ENCODE data around the gene YKT6.

The YKT6 gene

GRCh38 chr7:44184206-44184872 is 16.4 kb upstream of the YKT6 start:
- no peaks in the 10 kb centered on the region for H3K36me3 ChIP-seq (ENCODE audit: control insufficient read depth in 5 of 5, insufficient read depth in 5 of 5, low read length in 5 of 5)
- peaks cover 0 to 11% (median 4%) of the 10 kb centered on the region in 5 donors for H3K27me3 ChIP-seq (ENCODE audit: control insufficient read depth in 5 of 5, insufficient read depth in 4 of 5, low read length in 5 of 5)
- H3K9me3 ChIP-seq (ENCODE audit: control insufficient read depth in 5 of 5, low read length in 5 of 5), result peaks cover 7 to 15% (median 14%) of the 10 kb centered on the region in 5 donors
- no peak overlapping the region for H3K9ac ChIP-seq (ENCODE audit: low read length in 5 of 5)
- no peak overlapping the region for H3K27ac ChIP-seq (ENCODE audit: low read depth, low read length)
- no peak overlapping the region for H3K4me3 ChIP-seq (ENCODE audit: low read depth in 1 of 5, low read length in 5 of 5)
- no peaks in the 10 kb centered on the region for H3K4me1 ChIP-seq (ENCODE audit: control insufficient read depth in 5 of 5, insufficient read depth in 5 of 5, low read length in 5 of 5)

GRCh38 chr7:44184873-44185446 is 15.8 kb upstream of the YKT6 start:
- peaks cover 0 to 12% (median 6%) of the 10 kb centered on the region in 5 donors for H3K27me3 ChIP-seq (ENCODE audit: control insufficient read depth in 5 of 5, insufficient read depth in 4 of 5, low read length in 5 of 5)
- H3K27ac ChIP-seq (ENCODE audit: low read depth, low read length), result no peak overlapping the region
- no peaks in the 10 kb centered on the region for H3K36me3 ChIP-seq (ENCODE audit: control insufficient read depth in 5 of 5, insufficient read depth in 5 of 5, low read length in 5 of 5)

GRCh38 chr7:44185729-44186128 is 15.0 kb upstream of the YKT6 start:
- Histone ChIP-seq H3K27me3 (ENCODE audit: control insufficient read depth in 5 of 5, insufficient read depth in 4 of 5, low read length in 5 of 5) (peaks cover 0 to 12% (median 6%) of the 10 kb centered on the region in 5 donors), H3K27ac (ENCODE audit: low read depth, low read length) (no peak overlapping the region), H3K9me3 (ENCODE audit: control insufficient read depth in 5 of 5, low read length in 5 of 5) (peaks cover 7 to 15% (median 14%) of the 10 kb centered on the region in 5 donors), H3K4me3 (ENCODE audit: low read depth in 1 of 5, low read length in 5 of 5) (no peak overlapping the region), H3K9ac (ENCODE audit: low read length in 5 of 5) (no peak overlapping the region), H3K36me3 (ENCODE audit: control insufficient read depth in 5 of 5, insufficient read depth in 5 of 5, low read length in 5 of 5) (no peaks in the 10 kb centered on the region), H3K4me1 (ENCODE audit: control insufficient read depth in 5 of 5, insufficient read depth in 5 of 5, low read length in 5 of 5) (no peaks in the 10 kb centered on the region)

More at GRCh38 chr7:44184873-44185446, 15.8 kb upstream of the YKT6 start:
- H3K9me3 ChIP-seq (ENCODE audit: control insufficient read depth in 5 of 5, low read length in 5 of 5), result peaks cover 7 to 15% (median 14%) of the 10 kb centered on the region in 5 donors
- no peak overlapping the region for H3K9ac ChIP-seq (ENCODE audit: low read length in 5 of 5)
- no peak overlapping the region for H3K4me3 ChIP-seq (ENCODE audit: low read depth in 1 of 5, low read length in 5 of 5)
- no peaks in the 10 kb centered on the region for H3K4me1 ChIP-seq (ENCODE audit: control insufficient read depth in 5 of 5, insufficient read depth in 5 of 5, low read length in 5 of 5)

GRCh38 chr7:44186736-44187135 is 14.0 kb upstream of the YKT6 start:
- peaks cover 0 to 14% (median 6%) of the 10 kb centered on the region in 5 donors for H3K27me3 ChIP-seq (ENCODE audit: control insufficient read depth in 5 of 5, insufficient read depth in 4 of 5, low read length in 5 of 5)
- H3K9ac ChIP-seq (ENCODE audit: low read length in 5 of 5), result no peak overlapping the region
- no peak overlapping the region for H3K4me3 ChIP-seq (ENCODE audit: low read depth in 1 of 5, low read length in 5 of 5)
- H3K4me1 ChIP-seq (ENCODE audit: control insufficient read depth in 5 of 5, insufficient read depth in 5 of 5, low read length in 5 of 5), result no peaks in the 10 kb centered on the region
- H3K27ac ChIP-seq (ENCODE audit: low read depth, low read length), result no peak overlapping the region
- no peaks in the 10 kb centered on the region for H3K36me3 ChIP-seq (ENCODE audit: control insufficient read depth in 5 of 5, insufficient read depth in 5 of 5, low read length in 5 of 5)
- peaks cover 7 to 14% (median 14%) of the 10 kb centered on the region in 5 donors for H3K9me3 ChIP-seq (ENCODE audit: control insufficient read depth in 5 of 5, low read length in 5 of 5)

GRCh38 chr7:44187636-44188416 is 13.0 kb upstream of the YKT6 start:
- Histone ChIP-seq H3K4me1 (ENCODE audit: control insufficient read depth in 5 of 5, insufficient read depth in 5 of 5, low read length in 5 of 5) (no peaks in the 10 kb centered on the region), H3K27ac (ENCODE audit: low read depth, low read length) (no peak overlapping the region), H3K27me3 (ENCODE audit: control insufficient read depth in 5 of 5, insufficient read depth in 4 of 5, low read length in 5 of 5) (peaks cover 0 to 20% (median 9%) of the 10 kb centered on the region in 5 donors), H3K36me3 (ENCODE audit: control insufficient read depth in 5 of 5, insufficient read depth in 5 of 5, low read length in 5 of 5) (no peaks in the 10 kb centered on the region), H3K9ac (ENCODE audit: low read length in 5 of 5) (no peak overlapping the region), H3K9me3 (ENCODE audit: control insufficient read depth in 5 of 5, low read length in 5 of 5) (peaks cover 0 to 5% (median 4%) of the 10 kb centered on the region in 5 donors), H3K4me3 (ENCODE audit: low read depth in 1 of 5, low read length in 5 of 5) (no peak overlapping the region)

- Histone ChIP-seq H3K9me3 (ENCODE audit: control insufficient read depth in 5 of 5, low read length in 5 of 5) (no peaks in the 10 kb centered on the region), H3K27me3 (ENCODE audit: control insufficient read depth in 5 of 5, insufficient read depth in 4 of 5, low read length in 5 of 5) (peaks cover 0 to 20% (median 6%) of the 10 kb centered on the region in 5 donors), H3K36me3 (ENCODE audit: control insufficient read depth in 5 of 5, insufficient read depth in 5 of 5, low read length in 5 of 5) (no peaks in the 10 kb centered on the region), H3K4me1 (ENCODE audit: control insufficient read depth in 5 of 5, insufficient read depth in 5 of 5, low read length in 5 of 5) (no peaks in the 10 kb centered on the region), H3K4me3 (ENCODE audit: low read depth in 1 of 5, low read length in 5 of 5) (no peak overlapping the region), H3K9ac (ENCODE audit: low read length in 5 of 5) (no peak overlapping the region), H3K27ac (ENCODE audit: low read depth, low read length) (no peak overlapping the region)
These were observed 12.1 kb upstream of the YKT6 start for GRCh38 chr7:44188480-44189225.

GRCh38 chr7:44189286-44189992 is 11.3 kb upstream of the YKT6 start, which contains the start of gene GCK:
TSS of gene GCK (minus strand) at chr7:44189439. CDS start at chr7:44188953, 486 bp downstream.
- Histone ChIP-seq H3K27me3 (ENCODE audit: control insufficient read depth in 5 of 5, insufficient read depth in 4 of 5, low read length in 5 of 5) (peaks cover 0 to 20% (median 6%) of the 10 kb centered on the region in 5 donors), H3K9ac (ENCODE audit: low read length in 5 of 5) (no peak within 1 kb of the TSS), H3K27ac (ENCODE audit: low read depth, low read length) (no peak within 1 kb of the TSS)

GRCh38 chr7:44189993-44190872 is 10.5 kb upstream of the YKT6 start:
- no peaks in the 10 kb centered on the region for H3K4me1 ChIP-seq (ENCODE audit: control insufficient read depth in 5 of 5, insufficient read depth in 5 of 5, low read length in 5 of 5)
- H3K36me3 ChIP-seq (ENCODE audit: control insufficient read depth in 5 of 5, insufficient read depth in 5 of 5, low read length in 5 of 5), result no peaks in the 10 kb centered on the region
- H3K27me3 ChIP-seq (ENCODE audit: control insufficient read depth in 5 of 5, insufficient read depth in 4 of 5, low read length in 5 of 5), result peaks cover 0 to 17% (median 8%) of the 10 kb centered on the region in 5 donors
- no peak overlapping the region for H3K27ac ChIP-seq (ENCODE audit: low read depth, low read length)
- no peak overlapping the region for H3K9ac ChIP-seq (ENCODE audit: low read length in 5 of 5)
- H3K4me3 ChIP-seq (ENCODE audit: low read depth in 1 of 5, low read length in 5 of 5), result no peak overlapping the region
- no peaks in the 10 kb centered on the region for H3K9me3 ChIP-seq (ENCODE audit: control insufficient read depth in 5 of 5, low read length in 5 of 5)

More at GRCh38 chr7:44189286-44189992, 11.3 kb upstream of the YKT6 start, which contains the start of gene GCK:
- no peaks in the 10 kb centered on the region for H3K4me1 ChIP-seq (ENCODE audit: control insufficient read depth in 5 of 5, insufficient read depth in 5 of 5, low read length in 5 of 5)
- no peaks in the 10 kb centered on the region for H3K36me3 ChIP-seq (ENCODE audit: control insufficient read depth in 5 of 5, insufficient read depth in 5 of 5, low read length in 5 of 5)
- no peaks in the 10 kb centered on the region for H3K9me3 ChIP-seq (ENCODE audit: control insufficient read depth in 5 of 5, low read length in 5 of 5)
- H3K4me3 ChIP-seq (ENCODE audit: low read depth in 1 of 5, low read length in 5 of 5), result no peak within 1 kb of the TSS

Data from subcutaneous abdominal adipose tissue (tissue), 5 donors.